H9 (cell line): Measurements from ENCODE around the gene OPRD1. TPM values are rescaled to one million over a fixed set of nuclear protein-coding genes. Genes with fewer than 3 reads are reported as not detected.
A peak's percentile ranks its signal among the peaks of the same experiment; 100 is the strongest.

Experiments used
- DNase-seq: peaks from one replicate; pipeline ENCODE4 v3.0.0-alpha.2; 2017
- H2AFZ ChIP-seq: one replicate; pipeline ENCODE4 v1.6.1; 2013; ENCODE audit warnings: mild to moderate bottlenecking, low read length, control low read depth, moderate library complexity
- H2AK5ac ChIP-seq: 2 replicates; pipeline ENCODE4 v1.6.1; 2013; ENCODE audit warnings: low read length, control low read depth, mixed read lengths; ENCODE audit not compliant: insufficient read length
- H2BK120ac ChIP-seq: one replicate; pipeline ENCODE4 v1.6.1; 2013; ENCODE audit warnings: low read depth, mild to moderate bottlenecking, low read length, control low read depth, inconsistent platforms; ENCODE audit not compliant: poor library complexity, severe bottlenecking
- H2BK12ac ChIP-seq: 2 replicates; pipeline ENCODE4 v1.6.1; 2013; ENCODE audit warnings: low read length, control low read depth, mixed read lengths, low read depth; ENCODE audit not compliant: insufficient read length
- H2BK15ac ChIP-seq: 2 replicates; pipeline ENCODE4 v1.6.1; 2013; ENCODE audit warnings: low read depth, low read length, control low read depth
- H2BK20ac ChIP-seq: one replicate; pipeline ENCODE4 v1.6.1; 2013; ENCODE audit warnings: low read depth, mild to moderate bottlenecking, low read length, control low read depth, inconsistent platforms; ENCODE audit not compliant: poor library complexity, severe bottlenecking
- H2BK5ac ChIP-seq: 2 replicates; pipeline ENCODE4 v1.6.1; 2013; ENCODE audit warnings: low read length, control low read depth, mixed read lengths; ENCODE audit not compliant: insufficient read length
- H3K14ac ChIP-seq: 2 replicates; pipeline ENCODE4 v1.6.1; 2013; ENCODE audit warnings: low read length, control low read depth; ENCODE audit not compliant: insufficient read depth
- H3K18ac ChIP-seq: 2 replicates; pipeline ENCODE4 v1.6.1; 2013; ENCODE audit warnings: low read depth, mild to moderate bottlenecking, mixed read lengths, low read length, control low read depth; ENCODE audit not compliant: insufficient read length
- H3K23ac ChIP-seq: 2 replicates; pipeline ENCODE4 v1.6.1; 2013; ENCODE audit warnings: low read length, control low read depth, mixed read lengths, low read depth; ENCODE audit not compliant: insufficient read length
- H3K23me2 ChIP-seq: 2 replicates; pipeline ENCODE4 v1.6.1; 2013; ENCODE audit warnings: low read depth, mild to moderate bottlenecking, mixed read lengths, low read length, control low read depth; ENCODE audit not compliant: insufficient read length, poor library complexity, severe bottlenecking
- H3K27ac ChIP-seq: 2 replicates; pipeline ENCODE4 v1.5.1; 2013; ENCODE audit warnings: low read length, control low read depth, mixed read lengths, low read depth; ENCODE audit not compliant: insufficient read length
- H3K27me3 ChIP-seq: 2 replicates; pipeline ENCODE4 v1.6.1; 2013; ENCODE audit warnings: low read length, control low read depth, inconsistent platforms; ENCODE audit not compliant: insufficient read depth
- H3K4ac ChIP-seq: 2 replicates; pipeline ENCODE4 v1.6.1; 2013; ENCODE audit warnings: low read depth, mild to moderate bottlenecking, control low read depth, inconsistent platforms, low read length, moderate library complexity
- H3K4me1 ChIP-seq: 2 replicates; pipeline ENCODE4 v1.6.1; 2013; ENCODE audit warnings: low read length, control low read depth, inconsistent platforms; ENCODE audit not compliant: insufficient read depth
- H3K4me2 ChIP-seq: 2 replicates; pipeline ENCODE4 v1.6.1; 2013; ENCODE audit warnings: low read length, control low read depth, mixed read lengths; ENCODE audit not compliant: insufficient read length, insufficient read depth
- H3K56ac ChIP-seq: 2 replicates; pipeline ENCODE4 v1.6.1; 2013; ENCODE audit warnings: low read depth, mild to moderate bottlenecking, mixed read lengths, low read length, control low read depth; ENCODE audit not compliant: insufficient read length
- H3K79me1 ChIP-seq: 2 replicates; pipeline ENCODE4 v1.6.1; 2013; ENCODE audit warnings: low read depth, mild to moderate bottlenecking, moderate library complexity, low read length, control low read depth, inconsistent platforms; ENCODE audit not compliant: insufficient read depth, poor library complexity, severe bottlenecking
- H3K79me2 ChIP-seq: 2 replicates; pipeline ENCODE4 v1.6.1; 2013; ENCODE audit warnings: low read length, control low read depth, inconsistent platforms; ENCODE audit not compliant: insufficient read depth
- H3K9ac ChIP-seq: 2 replicates; pipeline ENCODE4 v1.6.1; 2013; ENCODE audit warnings: low read length, control low read depth, mixed read lengths; ENCODE audit not compliant: insufficient read length; ENCODE audit errors: extremely low read depth
- H3K9me3 ChIP-seq: one replicate; pipeline ENCODE4 v1.6.1; 2013; ENCODE audit warnings: low read depth, low read length, inconsistent platforms; ENCODE audit not compliant: control insufficient read depth
- H3T11ph ChIP-seq: one replicate; pipeline ENCODE4 v1.6.1; 2013; ENCODE audit warnings: mild to moderate bottlenecking, low read length, control low read depth, inconsistent platforms
- H4K20me1 ChIP-seq: one replicate; pipeline ENCODE4 v1.6.1; 2013; ENCODE audit not compliant: control insufficient read depth, insufficient read length, insufficient read depth
- H4K5ac ChIP-seq: 2 replicates; pipeline ENCODE4 v1.6.1; 2013; ENCODE audit warnings: low read depth, mild to moderate bottlenecking, mixed read lengths, low read length, control low read depth; ENCODE audit not compliant: insufficient read length
- H4K8ac ChIP-seq: replicated peaks from 2 replicates; pipeline ENCODE4 v1.6.1; 2013; ENCODE audit warnings: low read length, control low read depth, mixed read lengths, low read depth; ENCODE audit not compliant: insufficient read length
- H4K91ac ChIP-seq: 2 replicates; pipeline ENCODE4 v1.6.1; 2013; ENCODE audit warnings: low read depth, mild to moderate bottlenecking, moderate library complexity, mixed read lengths, low read length, control low read depth; ENCODE audit not compliant: insufficient read length
- H3K27ac Mint-ChIP-seq, 3 experiments: 2 replicates in 2 of 3; 3 replicates in 1 of 3; pipeline ENCODE4 v1.8.0; 2020 to 2021; ENCODE audit warnings: mixed read lengths in 3 of 3, mild to moderate bottlenecking in 1 of 3, moderate library complexity in 1 of 3
- H3K27me3 Mint-ChIP-seq: 2 replicates; pipeline ENCODE4 v1.8.0; 2021; ENCODE audit warnings: low read depth, mild to moderate bottlenecking, moderate library complexity, mixed read lengths
- H3K36me3 Mint-ChIP-seq, 3 experiments: 2 replicates in 2 of 3; 3 replicates in 1 of 3; pipeline ENCODE4 v1.8.0; 2020 to 2021; ENCODE audit warnings: low read depth in 3 of 3, mixed read lengths in 3 of 3; ENCODE audit not compliant: insufficient read depth in 1 of 3
- H3K4me1 Mint-ChIP-seq, 2 experiments: 2 replicates each; pipeline ENCODE4 v1.8.0; 2020; ENCODE audit warnings: mixed read lengths in 2 of 2
- H3K4me3 Mint-ChIP-seq, 2 experiments: 2 replicates in 1 of 2; 3 replicates in 1 of 2; pipeline ENCODE4 v1.8.0; 2020 to 2021; ENCODE audit warnings: mild to moderate bottlenecking in 2 of 2, mixed read lengths in 2 of 2, moderate library complexity in 1 of 2
- H3K9me3 Mint-ChIP-seq, 2 experiments: 2 replicates in 1 of 2; 3 replicates in 1 of 2; pipeline ENCODE4 v1.8.0; 2020; ENCODE audit warnings: mild to moderate bottlenecking in 2 of 2, mixed read lengths in 2 of 2, moderate library complexity in 1 of 2
- CTCF ChIP-seq: fragments of 200-600 bp; sonication (generic); conservative IDR thresholded peaks from 3 replicates; pipeline ENCODE4 v1.8.0; 2021; ENCODE audit warnings: antibody characterized with exemption, mild to moderate bottlenecking
- WGBS: extraction: QIAGEN DNeasy Blood & Tissue Kit; methylation state at CpG from one replicate; pipeline ENCODE4 v1.1.7; 2013; ENCODE audit warnings: missing lambda C conversion rate, low lambda C conversion rate, mixed read lengths; ENCODE audit not compliant: insufficient read length; ENCODE audit errors: extremely low coverage; 5-methylcytosine and 5-hydroxymethylcytosine counted together
- total RNA-seq: library from RNA; stranded (reverse); gene quantifications from 2 replicates; pipeline ENCODE4 v1.2.1, GENCODE V29; 2021

The OPRD1 gene
- total RNA-seq, 1 experiment from 2014 or later: 1.8 TPM

- Histone ChIP-seq H3K4me2 (peak overlapping the region; percentile 82), H3K9me3 (no peaks in the 10 kb centered on the region), H3K27ac (no peak overlapping the region), H3K4me1 (peaks cover 16% of the 10 kb centered on the region; the same call in 1 of the 2 replicates), H4K20me1 (no peaks in the 10 kb centered on the region), H3K79me2 (no peaks in the 10 kb centered on the region), H3K23me2 (peaks cover 15% of the 10 kb centered on the region), H3K79me1 (no peaks in the 10 kb centered on the region), H3K56ac (no peak overlapping the region), H2BK15ac (no peak overlapping the region), H4K8ac (no peak overlapping the region), H3K23ac (no peak overlapping the region), H4K5ac (no peak overlapping the region), H3K18ac (no peak overlapping the region), H3T11ph (no peak overlapping the region), H2AFZ (no peak overlapping the region), H2BK5ac (no peak overlapping the region), H3K4ac (no peak overlapping the region), H3K14ac (no peak overlapping the region), H2AK5ac (no peak overlapping the region), H2BK120ac (no peak overlapping the region), H2BK12ac (no peak overlapping the region), H3K9ac (no peak overlapping the region), H4K91ac (no peak overlapping the region), H3K27me3 (no peaks in the 10 kb centered on the region), H2BK20ac (no peak overlapping the region)
- H3K4me1 Mint-ChIP-seq: peaks cover 48 to 50% of the 10 kb centered on the region in 2 experiments
- peak overlapping the region; percentile 71 to 85 for H3K4me3 Mint-ChIP-seq
- DNase-seq: peak; percentile 21
- H3K27me3 Mint-ChIP-seq: peaks cover 19% of the 10 kb centered on the region
- H3K36me3 Mint-ChIP-seq: no peaks in the 10 kb centered on the region
- H3K27ac Mint-ChIP-seq: peak overlapping the region in 2 of 3 experiments; percentile 80 to 81; a peak in 4 of 7 replicates
- peaks cover 0 to 3% of the 10 kb centered on the region in 2 experiments; a peak in 1 of 5 replicates for H3K9me3 Mint-ChIP-seq
- TF ChIP-seq CTCF: no peak
- WGBS: no CpG with 5 or more reads among the region's 17 CpGs
These were observed 74.2 kb downstream of the OPRD1 start for GRCh38 chr1:28885977-28886730.
